Adrenal gland (tissue), 12 donors: ENCODE results near the gene ARL13B. TPM values are rescaled to one million over a fixed set of nuclear protein-coding genes. Genes with fewer than 3 reads are reported as not detected.

Experiments used
- DNase-seq, 7 donors: peaks; one replicate each; pipeline ENCODE4 v3.0.0-alpha.2; 2019 to 2020
- H3K27ac ChIP-seq, 5 donors: fragments of 200-600 bp; sonication (generic) in 4 of 5; 1 replicate in 3 of 5; 2 replicates in 2 of 5; pipeline versions ENCODE4 v1.5.1 to v1.8.0; 2016 to 2020; ENCODE audit warnings: mild to moderate bottlenecking in 1 of 5
- H3K27me3 ChIP-seq: fragments of 200-600 bp; 2 replicates; pipeline ENCODE4 v1.8.0; 2021
- H3K36me3 ChIP-seq, 2 donors: fragments of 200-600 bp; replicated peaks in 1 of 2; 1 replicate in 1 of 2; 2 replicates in 1 of 2; pipeline versions ENCODE4 v1.5.1 to v1.8.0; 2018 to 2022
- H3K4me1 ChIP-seq, 2 donors: fragments of 200-600 bp; replicated peaks in 1 of 2; 1 replicate in 1 of 2; 2 replicates in 1 of 2; pipeline versions ENCODE4 v1.5.1 to v1.8.0; 2018 to 2021
- H3K4me3 ChIP-seq, 4 donors: fragments of 200-600 bp; sonication (generic) in 3 of 4; one replicate each; pipeline ENCODE4 v1.5.1; 2016 to 2018
- H3K9me3 ChIP-seq, 3 donors: fragments of 200-600 bp; sonication (generic) in 1 of 3; replicated peaks in 1 of 3; 1 replicate in 2 of 3; 2 replicates in 1 of 3; pipeline versions ENCODE4 v1.5.1 to v1.8.0; 2016 to 2021
- POLR2A ChIP-seq, 2 donors: fragments of 450-650 bp; IDR thresholded peaks; one replicate each; pipeline ENCODE4 v1.6.1; 2017; ENCODE audit warnings: antibody characterized with exemption in 2 of 2, mild to moderate bottlenecking in 2 of 2, moderate library complexity in 1 of 2
- WGBS, 4 donors: extraction: QIAGEN DNeasy Blood & Tissue Kit in 2 of 4; methylation state at CpG; one replicate each; pipeline versions ENCODE4 v1.1.5 to v1.1.7; 2013 to 2017; 5-methylcytosine and 5-hydroxymethylcytosine counted together
- intact Hi-C, 2 donors: fragments of 100-400 bp; cut with DNase I; formaldehyde crosslinking; loops; one replicate each; pipeline versions ENCODE4 v1.14.1 to v1.15.0; 2022 to 2023
- polyA plus RNA-seq, 3 donors: library from polyadenylated mRNA; stranded (reverse); fragments of 200-250 nt in 2 of 3; fragments of 350-450 nt in 1 of 3; fragmentation: Illumina TruSeq in 1 of 3; extraction: RNeasy Lipid Tissue Mini Kit (QIAGEN cat#74804) in 1 of 3; gene quantifications; one replicate each; pipeline ENCODE4 v1.2.3, GENCODE V29; 2013 to 2014
- total RNA-seq, 9 donors: library from RNA; depleted of rRNA in 4 of 9; stranded (reverse); fragments of >200 nt in 4 of 9; fragments of 120-200 nt in 1 of 9; fragmentation: NEBNext Ultra II Directional in 1 of 9; extraction: Animal tissue kit (Norgen Biotek cat#: 25700) in 1 of 9; gene quantifications; one replicate each; pipeline versions ENCODE4 v1.1.0 to v1.2.4, GENCODE V29; 2013 to 2023
- TF ChIP-seq, protein P1 (sequence below), 6 experiments: fragments of 450-650 bp in 4 of 6; fragments of 200-600 bp in 2 of 6; sonication (generic) in 1 of 6; IDR thresholded peaks; 1 replicate in 5 of 6; 2 replicates in 1 of 6; pipeline versions ENCODE4 v1.5.1 to v1.8.0; 2016 to 2021; ENCODE audit warnings: antibody characterized with exemption in 6 of 6, mild to moderate bottlenecking in 2 of 6, moderate library complexity in 1 of 6
- donor health status: healthy with polysubstance abuse.
- donor health status: Bipolar disorder and iron deficiency.
- donor health status: DM: yes; HTN: yes; CAD: no.
- donor health status: DM: no; HTN: no; CAD: no.
- donor health status: DM: no; HTN: no; CAD: no.
- donor health status: DM: yes; HTN: yes; CAD: no.

The ARL13B gene
- total and polyA plus RNA-seq, 12 donors, result 3.2 to 7.7 (median 5.9) TPM

- Histone ChIP-seq H3K36me3 (peaks cover 0 to 10% of the 10 kb centered on the region in 2 donors), H3K9me3 (no peaks in the 10 kb centered on the region), H3K4me3 (no peak overlapping the region), H3K27ac (no peak overlapping the region), H3K4me1 (no peaks in the 10 kb centered on the region), H3K27me3 (no peaks in the 10 kb centered on the region)
- WGBS, 4 donors, result 92 to 95% (median 93%) methylated on average over 8 of the region's 8 CpGs
- intact Hi-C loops, result no loop called here
- TF ChIP-seq POLR2A (IDR thresholded peaks at IDR 0.05), result no peak
- TF ChIP-seq, protein P1, sequence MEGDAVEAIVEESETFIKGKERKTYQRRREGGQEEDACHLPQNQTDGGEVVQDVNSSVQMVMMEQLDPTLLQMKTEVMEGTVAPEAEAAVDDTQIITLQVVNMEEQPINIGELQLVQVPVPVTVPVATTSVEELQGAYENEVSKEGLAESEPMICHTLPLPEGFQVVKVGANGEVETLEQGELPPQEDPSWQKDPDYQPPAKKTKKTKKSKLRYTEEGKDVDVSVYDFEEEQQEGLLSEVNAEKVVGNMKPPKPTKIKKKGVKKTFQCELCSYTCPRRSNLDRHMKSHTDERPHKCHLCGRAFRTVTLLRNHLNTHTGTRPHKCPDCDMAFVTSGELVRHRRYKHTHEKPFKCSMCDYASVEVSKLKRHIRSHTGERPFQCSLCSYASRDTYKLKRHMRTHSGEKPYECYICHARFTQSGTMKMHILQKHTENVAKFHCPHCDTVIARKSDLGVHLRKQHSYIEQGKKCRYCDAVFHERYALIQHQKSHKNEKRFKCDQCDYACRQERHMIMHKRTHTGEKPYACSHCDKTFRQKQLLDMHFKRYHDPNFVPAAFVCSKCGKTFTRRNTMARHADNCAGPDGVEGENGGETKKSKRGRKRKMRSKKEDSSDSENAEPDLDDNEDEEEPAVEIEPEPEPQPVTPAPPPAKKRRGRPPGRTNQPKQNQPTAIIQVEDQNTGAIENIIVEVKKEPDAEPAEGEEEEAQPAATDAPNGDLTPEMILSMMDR (IDR thresholded peaks at IDR 0.05), result no peak
- DNase-seq, result no peak
Measured at GRCh38 chr3:94082391-94082937, 102.5 kb downstream of the ARL13B start.

DNA sequence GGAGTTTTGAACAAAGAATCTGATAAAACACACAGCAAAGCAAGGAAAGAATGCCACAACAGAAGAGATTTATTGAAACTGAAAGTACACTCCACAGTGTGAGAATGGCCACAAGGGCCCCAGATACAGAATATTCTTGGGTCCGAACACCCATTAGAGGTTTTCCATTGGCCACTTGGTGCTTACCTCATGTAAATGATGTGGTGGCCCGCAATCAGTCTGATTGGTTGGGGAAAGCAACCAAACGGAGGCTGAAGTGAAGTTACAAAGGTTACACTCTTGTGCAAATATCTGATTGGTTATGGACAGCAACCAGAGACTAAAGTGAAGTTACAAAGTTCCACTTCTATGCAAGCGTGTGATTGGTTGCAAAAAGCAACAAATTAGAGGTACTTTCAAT lies 103.3 kb downstream of the ARL13B start:
- 92 to 97% (median 95%) methylated on average over 4 of the region's 4 CpGs for WGBS, 4 donors
- intact Hi-C loops, result no loop called here
- H3K4me3 ChIP-seq, result no peak overlapping the region
- no peaks in the 10 kb centered on the region for H3K27me3 ChIP-seq
- H3K36me3 ChIP-seq, result peaks cover 0 to 10% of the 10 kb centered on the region in 2 donors
- H3K9me3 ChIP-seq, result no peaks in the 10 kb centered on the region
- H3K4me1 ChIP-seq, result no peaks in the 10 kb centered on the region
- no peak for DNase-seq
- no peak for TF ChIP-seq POLR2A (IDR thresholded peaks at IDR 0.05)
- TF ChIP-seq, protein P1 (IDR thresholded peaks at IDR 0.05), result no peak
- no peak overlapping the region for H3K27ac ChIP-seq

GRCh38 chr3:94089126-94089525 lies 109.2 kb downstream of the ARL13B start:
- Histone ChIP-seq H3K36me3 (peaks cover 0 to 10% of the 10 kb centered on the region in 2 donors), H3K4me1 (no peaks in the 10 kb centered on the region), H3K27me3 (no peaks in the 10 kb centered on the region), H3K27ac (no peak overlapping the region), H3K9me3 (no peaks in the 10 kb centered on the region), H3K4me3 (no peak overlapping the region)
- TF ChIP-seq, protein P1 (IDR thresholded peaks at IDR 0.05), result no peak
- TF ChIP-seq POLR2A (IDR thresholded peaks at IDR 0.05), result no peak
- intact Hi-C loops, result no loop called here
- WGBS, 4 donors, result 85 to 100% (median 93%) methylated on average over 1 of the region's 1 CpG
- no peak for DNase-seq

- Histone ChIP-seq H3K27ac (no peak overlapping the region), H3K4me3 (no peak overlapping the region), H3K36me3 (peaks cover 0 to 20% of the 10 kb centered on the region in 2 donors), H3K9me3 (no peaks in the 10 kb centered on the region), H3K4me1 (no peaks in the 10 kb centered on the region), H3K27me3 (no peaks in the 10 kb centered on the region)
- TF ChIP-seq, protein P1 (IDR thresholded peaks at IDR 0.05), result no peak
- no peak for TF ChIP-seq POLR2A (IDR thresholded peaks at IDR 0.05)
- intact Hi-C loops, result no loop called here
- DNase-seq, result no peak
- WGBS, 4 donors, result 90 to 93% (median 91%) methylated on average over 1 of the region's 1 CpG
Measured at GRCh38 chr3:94092086-94092485, 112.1 kb downstream of the ARL13B start.
